Neural crest cell (in vitro differentiated cells): ENCODE measurements around the gene CCBE1. TPM values are rescaled to one million over a fixed set of nuclear protein-coding genes. Genes with fewer than 3 reads are reported as not detected.

Source experiments
- DNase-seq: peaks from one replicate; pipeline ENCODE4 v3.0.0; 2021; ENCODE audit warnings: low read depth, mixed read lengths, low spot score
- H3K27ac Mint-ChIP-seq: one replicate; pipeline ENCODE4 v1.8.0; 2021; ENCODE audit warnings: mild to moderate bottlenecking, mixed read lengths; ENCODE audit not compliant: unreplicated experiment
- H3K27me3 Mint-ChIP-seq: 2 replicates; pipeline ENCODE4 v1.8.0; 2021; ENCODE audit warnings: low read depth, mild to moderate bottlenecking, mixed read lengths
- H3K36me3 Mint-ChIP-seq: 2 replicates; pipeline ENCODE4 v1.8.0; 2021; ENCODE audit warnings: low read depth, mild to moderate bottlenecking, mixed read lengths
- H3K4me1 Mint-ChIP-seq: 2 replicates; pipeline ENCODE4 v1.8.0; 2021; ENCODE audit warnings: mixed read lengths
- H3K4me3 Mint-ChIP-seq: one replicate; pipeline ENCODE4 v1.8.0; 2021; ENCODE audit warnings: mild to moderate bottlenecking, mixed read lengths
- H3K9me3 Mint-ChIP-seq: 2 replicates; pipeline ENCODE4 v1.8.0; 2021; ENCODE audit warnings: mixed read lengths
- total RNA-seq: library from RNA; stranded (reverse); gene quantifications from 2 replicates; pipeline ENCODE4 v1.2.1, GENCODE V29; 2021
- TF ChIP-seq, protein P1 (sequence below): fragments of 200-600 bp; sonication (generic); conservative IDR thresholded peaks from 2 replicates; pipeline ENCODE4 v1.5.0; 2021; ENCODE audit warnings: antibody characterized with exemption, mild to moderate bottlenecking

The CCBE1 gene
- total RNA-seq, 1 donor from 2014 or later = 0.33 TPM

DNA sequence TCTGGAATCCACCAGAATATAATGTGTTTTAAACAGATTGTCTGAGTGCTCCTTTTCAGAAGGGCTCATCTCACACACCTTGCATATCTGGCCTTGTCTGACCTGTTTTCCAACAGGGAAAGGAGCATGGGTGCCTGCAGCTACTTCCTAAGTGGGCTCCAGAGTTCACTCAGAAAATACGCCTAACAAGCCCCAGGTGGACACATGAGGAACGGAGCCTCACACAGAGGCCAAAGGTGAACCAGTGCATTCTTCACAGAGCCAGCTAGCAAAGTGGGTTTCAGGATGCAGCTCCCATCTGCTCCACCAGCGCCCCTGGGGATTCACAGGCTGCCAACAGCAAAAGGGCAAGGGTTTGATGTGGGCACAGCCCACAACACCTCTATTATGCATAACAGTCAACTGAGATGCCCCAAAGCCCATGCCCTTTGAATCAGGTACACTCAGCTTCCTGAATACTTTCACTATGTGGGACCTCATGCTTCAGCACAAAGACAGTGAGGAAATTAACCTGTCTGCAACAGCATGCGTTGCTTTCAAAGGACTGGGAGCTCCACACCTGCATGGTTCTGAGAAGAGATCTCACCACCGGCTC is 86.6 kb downstream of the CCBE1 start:
- no peak for DNase-seq
- Mint-ChIP-seq H3K4me3 (no peak overlapping the region), H3K27ac (no peak overlapping the region), H3K36me3 (no peaks in the 10 kb centered on the region), H3K9me3 (no peaks in the 10 kb centered on the region), H3K4me1 (peaks cover 4% of the 10 kb centered on the region), H3K27me3 (peaks cover 3% of the 10 kb centered on the region)
- TF ChIP-seq, protein P1, sequence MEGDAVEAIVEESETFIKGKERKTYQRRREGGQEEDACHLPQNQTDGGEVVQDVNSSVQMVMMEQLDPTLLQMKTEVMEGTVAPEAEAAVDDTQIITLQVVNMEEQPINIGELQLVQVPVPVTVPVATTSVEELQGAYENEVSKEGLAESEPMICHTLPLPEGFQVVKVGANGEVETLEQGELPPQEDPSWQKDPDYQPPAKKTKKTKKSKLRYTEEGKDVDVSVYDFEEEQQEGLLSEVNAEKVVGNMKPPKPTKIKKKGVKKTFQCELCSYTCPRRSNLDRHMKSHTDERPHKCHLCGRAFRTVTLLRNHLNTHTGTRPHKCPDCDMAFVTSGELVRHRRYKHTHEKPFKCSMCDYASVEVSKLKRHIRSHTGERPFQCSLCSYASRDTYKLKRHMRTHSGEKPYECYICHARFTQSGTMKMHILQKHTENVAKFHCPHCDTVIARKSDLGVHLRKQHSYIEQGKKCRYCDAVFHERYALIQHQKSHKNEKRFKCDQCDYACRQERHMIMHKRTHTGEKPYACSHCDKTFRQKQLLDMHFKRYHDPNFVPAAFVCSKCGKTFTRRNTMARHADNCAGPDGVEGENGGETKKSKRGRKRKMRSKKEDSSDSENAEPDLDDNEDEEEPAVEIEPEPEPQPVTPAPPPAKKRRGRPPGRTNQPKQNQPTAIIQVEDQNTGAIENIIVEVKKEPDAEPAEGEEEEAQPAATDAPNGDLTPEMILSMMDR = no peak

DNA sequence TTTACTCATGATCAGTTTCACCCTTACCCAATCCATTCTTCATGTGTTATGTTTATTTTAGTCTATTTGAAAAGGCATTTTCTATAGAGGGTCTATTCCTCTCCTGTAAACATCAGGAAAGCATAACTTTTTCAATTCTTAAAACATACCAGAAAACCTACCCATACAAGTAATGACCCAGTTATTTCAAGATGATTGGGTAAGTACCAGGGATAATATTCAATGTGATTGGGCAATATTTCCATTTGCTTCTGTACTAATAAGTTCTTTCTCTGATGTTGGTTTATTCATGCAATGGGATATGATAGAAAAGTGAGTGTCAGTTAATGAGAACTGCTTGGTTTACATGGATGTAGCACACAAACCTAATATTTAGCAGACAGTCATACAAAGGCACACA is 87.6 kb downstream of the CCBE1 start:
- Mint-ChIP-seq H3K27me3 (peaks cover 3% of the 10 kb centered on the region), H3K36me3 (no peaks in the 10 kb centered on the region), H3K9me3 (no peaks in the 10 kb centered on the region), H3K4me1 (no peaks in the 10 kb centered on the region), H3K27ac (no peak overlapping the region), H3K4me3 (no peak overlapping the region)
- no peak for DNase-seq
- TF ChIP-seq, protein P1 = no peak

DNA sequence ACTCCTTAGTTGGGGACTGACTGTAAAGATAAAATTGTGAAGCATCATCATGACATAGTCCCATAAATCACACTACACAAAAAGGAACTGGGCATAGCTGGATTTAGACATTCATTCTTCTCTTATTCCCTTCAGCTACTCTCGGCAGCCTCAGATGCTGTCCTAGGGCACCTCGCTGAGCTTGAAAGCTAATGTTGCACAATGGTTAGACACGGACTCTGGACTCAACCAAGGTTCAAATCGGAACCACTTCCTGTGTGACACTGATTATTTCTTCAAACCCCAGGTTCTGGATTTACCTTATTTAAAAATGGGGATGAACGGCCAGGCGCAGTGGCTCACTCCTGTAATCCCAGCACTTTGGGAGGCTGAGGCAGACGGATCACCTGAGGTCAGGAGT is 89.8 kb downstream of the CCBE1 start:
- no peak overlapping the region for H3K27ac Mint-ChIP-seq
- peaks cover 3% of the 10 kb centered on the region for H3K27me3 Mint-ChIP-seq
- TF ChIP-seq, protein P1 = no peak

DNA sequence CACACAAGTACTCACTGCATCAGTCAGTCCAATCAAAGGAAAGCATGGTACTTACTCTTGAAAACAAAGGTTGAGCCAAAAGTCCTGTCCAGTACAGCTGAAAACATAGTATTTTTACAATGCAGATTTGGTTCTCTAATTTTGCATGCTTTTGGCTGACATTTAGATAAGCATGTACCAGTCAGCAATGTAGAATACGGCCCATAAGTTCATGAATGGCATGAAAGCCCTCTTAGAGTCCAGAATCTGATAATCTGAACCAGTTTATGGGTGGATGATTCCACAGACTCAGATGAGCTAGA is 90.2 kb downstream of the CCBE1 start:
- TF ChIP-seq, protein P1 = no peak
- Mint-ChIP-seq H3K9me3 (peaks cover 3% of the 10 kb centered on the region), H3K4me1 (no peaks in the 10 kb centered on the region), H3K4me3 (no peak overlapping the region), H3K27ac (no peak overlapping the region), H3K36me3 (no peaks in the 10 kb centered on the region), H3K27me3 (peaks cover 3% of the 10 kb centered on the region)
- no peak for DNase-seq

More for the DNA sequence above, 89.8 kb downstream of the CCBE1 start:
- Mint-ChIP-seq H3K4me3 (no peak overlapping the region), H3K4me1 (no peaks in the 10 kb centered on the region), H3K9me3 (peaks cover 3% of the 10 kb centered on the region), H3K36me3 (no peaks in the 10 kb centered on the region)
- no peak for DNase-seq

DNA sequence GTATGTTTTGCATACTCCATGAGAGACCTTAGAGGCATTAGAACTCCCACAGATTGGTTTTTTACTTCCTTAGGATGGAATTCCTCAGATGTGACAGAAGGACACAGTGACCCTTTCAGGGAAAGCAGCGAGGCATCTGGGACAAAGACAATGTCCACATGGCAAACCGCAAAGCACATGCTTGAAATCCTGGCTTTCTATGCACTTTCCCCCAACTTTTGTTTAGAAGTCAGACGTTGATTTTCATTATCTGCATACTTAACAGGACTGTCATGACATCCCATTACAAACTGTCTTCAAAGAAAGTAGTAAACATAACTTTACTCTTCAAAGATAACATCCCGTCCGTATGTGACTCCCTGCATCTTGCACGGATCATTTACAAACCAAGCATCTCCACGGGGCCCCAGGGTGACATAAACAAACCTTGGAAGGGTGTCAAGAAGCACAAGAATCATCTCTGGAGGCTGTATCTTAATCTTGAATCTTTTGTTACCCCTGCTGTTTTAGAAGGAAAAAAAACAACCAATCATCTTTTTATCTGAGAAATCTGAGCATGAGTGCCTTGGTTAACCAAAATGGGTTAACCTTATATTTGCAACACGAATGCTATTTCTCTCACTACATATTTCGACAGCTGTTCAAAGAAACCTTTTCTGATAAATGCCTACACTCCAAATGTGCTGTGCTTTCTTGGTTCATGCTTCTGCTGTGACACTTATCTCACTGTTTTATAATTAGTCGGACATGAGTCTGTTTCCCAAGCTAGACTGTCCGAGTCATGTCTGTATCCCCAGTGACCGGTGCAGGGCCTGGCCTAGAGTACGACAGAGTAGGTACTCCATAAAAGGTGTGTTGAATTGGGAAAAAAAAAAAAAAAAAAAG is 90.8 kb downstream of the CCBE1 start:
- no peaks in the 10 kb centered on the region for H3K36me3 Mint-ChIP-seq
- DNase-seq = no peak
- peaks cover 3% of the 10 kb centered on the region for H3K9me3 Mint-ChIP-seq
- TF ChIP-seq, protein P1 = no peak
- peaks cover 3% of the 10 kb centered on the region for H3K27me3 Mint-ChIP-seq
- H3K4me3 Mint-ChIP-seq = no peak overlapping the region
- H3K4me1 Mint-ChIP-seq = no peaks in the 10 kb centered on the region
- H3K27ac Mint-ChIP-seq = no peak overlapping the region
